ENCODE measurements around the gene ARAP3.
A peak's percentile ranks its signal among the peaks of the same experiment; 100 is the strongest.

The ARAP3 gene

DNA sequence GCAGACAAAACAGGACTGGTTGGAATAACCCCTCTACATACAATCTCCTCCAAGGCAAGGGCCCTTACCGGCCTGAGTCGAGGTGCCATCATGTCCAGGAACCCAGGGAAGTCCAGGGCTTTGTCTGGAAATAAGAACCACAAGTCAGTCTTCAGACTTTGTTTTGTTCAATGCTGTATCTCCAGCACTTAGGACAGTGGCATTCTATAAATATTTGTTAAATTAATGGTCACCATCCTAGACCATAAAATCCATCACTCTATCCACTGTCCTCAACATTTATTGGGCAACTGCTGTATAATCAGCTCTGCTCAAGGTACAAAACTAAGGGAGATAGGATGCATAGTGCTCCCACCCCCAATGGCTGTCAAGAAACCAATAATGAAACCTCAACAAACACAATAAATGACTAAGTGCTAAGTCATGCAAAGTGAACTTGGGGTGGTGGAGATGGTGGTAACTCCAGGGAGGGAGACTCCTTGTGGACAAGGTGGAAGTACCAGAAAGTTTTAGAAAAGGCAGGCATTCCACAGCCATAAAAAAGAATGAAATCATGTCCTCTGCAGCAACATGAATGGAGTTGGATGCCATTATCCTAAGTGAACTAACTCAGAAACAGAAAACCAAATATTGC lies 40.3 kb downstream of the ARAP3 start:
- no peak overlapping the region for H3K4me3 ChIP-seq (ENCODE audit: low read depth, low read length)
- H3K36me3 ChIP-seq (replicated peaks) = peaks cover 31% of the 10 kb centered on the region
- DNase-seq = peak; percentile 68
- no peak overlapping the region for H3K27ac ChIP-seq
- H3K27me3 ChIP-seq (replicated peaks) = no peaks in the 10 kb centered on the region
- in situ Hi-C loops (cut with HindIII; ENCODE audit: low pct_ligation_motif_present, low sequenced_read_pairs) = no loop called here
- TF ChIP-seq, protein P1, sequence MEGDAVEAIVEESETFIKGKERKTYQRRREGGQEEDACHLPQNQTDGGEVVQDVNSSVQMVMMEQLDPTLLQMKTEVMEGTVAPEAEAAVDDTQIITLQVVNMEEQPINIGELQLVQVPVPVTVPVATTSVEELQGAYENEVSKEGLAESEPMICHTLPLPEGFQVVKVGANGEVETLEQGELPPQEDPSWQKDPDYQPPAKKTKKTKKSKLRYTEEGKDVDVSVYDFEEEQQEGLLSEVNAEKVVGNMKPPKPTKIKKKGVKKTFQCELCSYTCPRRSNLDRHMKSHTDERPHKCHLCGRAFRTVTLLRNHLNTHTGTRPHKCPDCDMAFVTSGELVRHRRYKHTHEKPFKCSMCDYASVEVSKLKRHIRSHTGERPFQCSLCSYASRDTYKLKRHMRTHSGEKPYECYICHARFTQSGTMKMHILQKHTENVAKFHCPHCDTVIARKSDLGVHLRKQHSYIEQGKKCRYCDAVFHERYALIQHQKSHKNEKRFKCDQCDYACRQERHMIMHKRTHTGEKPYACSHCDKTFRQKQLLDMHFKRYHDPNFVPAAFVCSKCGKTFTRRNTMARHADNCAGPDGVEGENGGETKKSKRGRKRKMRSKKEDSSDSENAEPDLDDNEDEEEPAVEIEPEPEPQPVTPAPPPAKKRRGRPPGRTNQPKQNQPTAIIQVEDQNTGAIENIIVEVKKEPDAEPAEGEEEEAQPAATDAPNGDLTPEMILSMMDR (IDR thresholded peaks at IDR 0.05; ENCODE audit: low read depth, low read length, missing control alignments) = peak; percentile 65

DNA sequence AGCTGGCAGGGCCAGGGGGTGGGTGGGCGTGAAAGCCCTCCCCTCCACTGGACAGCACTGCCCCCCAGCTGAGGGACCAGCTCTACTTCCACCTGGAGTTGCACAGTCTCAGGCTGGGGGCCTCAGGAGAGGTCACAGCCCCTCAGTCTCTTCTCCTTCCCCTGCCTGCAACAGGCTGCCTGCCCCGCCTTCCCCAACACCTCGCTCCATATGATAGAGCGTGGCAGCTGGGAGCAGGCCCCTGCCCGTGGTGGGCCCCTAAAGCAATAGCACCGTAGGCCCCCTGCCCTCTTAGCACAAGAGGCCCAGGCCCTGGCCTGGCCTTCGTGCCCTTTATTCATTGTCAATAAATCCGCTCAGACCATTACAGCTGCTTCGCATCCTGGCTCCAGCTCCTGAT lies 41.3 kb downstream of the ARAP3 start:
- in situ Hi-C loops (cut with HindIII; ENCODE audit: low pct_ligation_motif_present, low sequenced_read_pairs) = no loop called here
- no peaks in the 10 kb centered on the region for H3K27me3 ChIP-seq (replicated peaks)
- H3K4me3 ChIP-seq (ENCODE audit: low read depth, low read length) = no peak overlapping the region
- no peak for DNase-seq
- H3K36me3 ChIP-seq (replicated peaks) = peaks cover 22% of the 10 kb centered on the region
- no peak overlapping the region for H3K27ac ChIP-seq
- TF ChIP-seq, protein P1 (IDR thresholded peaks at IDR 0.05; ENCODE audit: low read depth, low read length, missing control alignments) = no peak

DNA sequence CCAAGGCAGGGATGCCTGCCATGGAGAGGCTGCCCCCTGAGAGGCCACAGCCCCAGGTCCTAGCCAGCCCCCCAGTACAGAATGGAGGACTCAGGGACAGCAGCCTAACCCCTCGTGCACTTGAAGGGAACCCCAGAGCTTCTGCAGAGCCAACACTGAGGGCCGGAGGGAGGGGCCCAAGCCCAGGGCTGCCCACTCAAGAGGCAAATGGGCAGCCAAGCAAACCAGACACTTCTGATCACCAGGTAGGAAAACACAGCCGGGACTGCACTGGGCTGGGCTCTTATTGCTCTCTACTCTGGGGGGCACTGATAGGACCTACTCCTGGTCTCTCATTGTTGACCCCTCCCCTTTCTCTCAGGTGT lies 42.0 kb downstream of the ARAP3 start:
- TF ChIP-seq, protein P1 (IDR thresholded peaks at IDR 0.05; ENCODE audit: low read depth, low read length, missing control alignments) = no peak
- in situ Hi-C loops (cut with HindIII; ENCODE audit: low pct_ligation_motif_present, low sequenced_read_pairs) = no loop called here
- Histone ChIP-seq H3K36me3 (replicated peaks) (peaks cover 17% of the 10 kb centered on the region), H3K27ac (no peak overlapping the region), H3K27me3 (replicated peaks) (no peaks in the 10 kb centered on the region), H3K4me3 (ENCODE audit: low read depth, low read length) (no peak overlapping the region)
- no peak for DNase-seq

DNA sequence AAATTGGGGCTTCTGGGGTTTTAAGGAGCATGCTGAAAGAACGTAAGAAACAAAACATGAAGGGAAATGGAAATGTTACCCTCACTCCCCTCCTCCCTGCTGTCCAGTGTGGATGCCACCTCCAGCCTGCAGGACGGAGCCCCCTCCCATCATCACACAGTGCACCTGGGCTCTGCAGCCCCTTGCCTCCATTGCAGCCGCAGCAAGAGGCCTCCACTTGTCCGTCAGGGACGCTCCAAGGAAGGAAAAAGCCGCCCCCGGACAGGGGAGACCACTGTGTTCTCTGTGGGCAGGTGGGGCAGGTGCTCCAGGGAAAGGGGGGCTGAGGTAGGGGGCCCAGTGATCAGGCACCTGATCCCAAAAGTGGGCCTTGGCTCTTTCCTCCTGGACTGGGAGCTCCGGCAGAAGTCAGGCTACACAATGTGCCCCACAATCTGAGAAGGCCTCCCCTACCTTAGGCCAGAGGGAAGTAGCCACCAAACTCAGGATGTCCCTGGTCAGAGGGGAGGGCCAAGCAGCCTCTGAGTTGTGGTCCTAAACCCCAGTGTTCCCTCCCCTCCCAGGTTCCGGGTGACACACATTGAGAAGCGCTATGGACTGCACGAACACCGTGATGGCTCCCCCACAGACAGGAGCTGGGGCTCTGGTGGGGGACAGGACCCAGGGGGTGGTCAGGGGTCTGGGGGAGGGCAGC lies 42.5 kb downstream of the ARAP3 start:
- DNase-seq = no peak
- Histone ChIP-seq H3K36me3 (replicated peaks) (peaks cover 13% of the 10 kb centered on the region), H3K27me3 (replicated peaks) (no peaks in the 10 kb centered on the region), H3K27ac (no peak overlapping the region), H3K4me3 (ENCODE audit: low read depth, low read length) (no peak overlapping the region)
- TF ChIP-seq, protein P1 (IDR thresholded peaks at IDR 0.05; ENCODE audit: low read depth, low read length, missing control alignments) = no peak
- in situ Hi-C loops (cut with HindIII; ENCODE audit: low pct_ligation_motif_present, low sequenced_read_pairs) = no loop called here

DNA sequence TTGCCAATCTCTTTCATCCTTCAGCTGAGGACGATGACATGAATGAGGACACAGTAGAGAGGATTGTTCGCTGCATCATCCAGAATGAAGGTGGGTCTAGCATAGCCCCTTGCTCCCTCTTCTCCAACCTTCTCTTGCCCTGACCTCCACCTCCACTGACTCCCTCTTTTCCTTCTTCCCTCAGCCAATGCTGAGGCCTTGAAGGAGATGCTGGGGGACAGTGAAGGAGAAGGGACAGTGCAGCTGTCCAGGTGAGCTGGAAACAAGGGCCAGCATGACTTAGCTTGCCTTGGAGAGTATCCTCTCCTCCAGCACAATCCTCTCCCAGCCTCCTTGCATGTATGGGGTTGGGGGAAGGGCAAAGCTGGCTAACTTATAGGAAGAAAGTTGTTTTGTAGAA lies 43.3 kb downstream of the ARAP3 start:
- no peak for DNase-seq
- TF ChIP-seq, protein P1 (IDR thresholded peaks at IDR 0.05; ENCODE audit: low read depth, low read length, missing control alignments) = no peak
- Histone ChIP-seq H3K4me3 (ENCODE audit: low read depth, low read length) (no peak overlapping the region), H3K36me3 (replicated peaks) (peaks cover 8% of the 10 kb centered on the region), H3K27me3 (replicated peaks) (no peaks in the 10 kb centered on the region), H3K27ac (no peak overlapping the region)
- in situ Hi-C loops (cut with HindIII; ENCODE audit: low pct_ligation_motif_present, low sequenced_read_pairs) = no loop called here
